ENCODE data around the gene LARP6.
A peak's percentile ranks its signal among the peaks of the same experiment; 100 is the strongest.

LARP6 gene

GRCh38 chr15:70793694-70794093 lies 60.3 kb downstream of the LARP6 start:
- DNase-seq, result no peak

DNA sequence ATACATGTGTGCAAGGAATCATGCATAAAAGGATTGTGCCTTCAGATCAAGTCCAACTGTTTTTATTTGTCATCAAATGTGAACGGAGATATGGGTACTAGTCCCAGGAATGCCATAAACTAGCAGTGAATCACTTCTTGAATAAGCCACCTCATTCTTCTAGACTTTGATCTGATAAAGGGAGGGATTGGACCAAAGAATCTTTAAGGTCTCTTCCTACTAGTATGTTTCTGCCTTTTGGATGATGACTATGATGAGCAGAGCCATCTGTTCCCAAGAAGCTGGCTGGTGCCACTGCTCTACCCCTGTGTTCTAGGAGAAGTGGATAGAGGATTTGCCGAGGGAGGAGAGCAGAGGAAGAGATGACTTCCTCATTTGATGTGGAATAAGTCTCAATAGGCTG lies 61.8 kb downstream of the LARP6 start:
- peak; percentile 77 for DNase-seq

DNA sequence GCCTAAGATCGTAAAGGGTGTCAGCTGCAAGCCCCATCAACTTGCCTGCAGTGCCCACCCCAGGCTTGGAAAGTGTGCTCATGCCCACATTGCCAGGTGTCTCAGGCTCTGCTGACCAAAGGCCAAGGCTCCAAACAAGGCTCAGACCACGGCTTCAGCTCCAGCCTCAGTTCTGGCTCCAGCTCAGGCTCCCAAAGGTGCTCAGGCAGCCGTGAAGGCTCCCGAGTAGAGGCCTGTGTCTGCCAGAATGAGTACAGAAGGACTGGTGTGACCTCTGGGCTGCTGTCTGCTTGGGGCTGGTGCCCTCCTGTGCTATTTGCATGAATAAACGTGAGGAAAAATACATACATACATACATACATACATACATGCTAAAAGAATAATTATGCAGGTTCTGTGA lies 62.7 kb downstream of the LARP6 start:
- no peak for DNase-seq

GRCh38 chr15:70789213-70789612 lies 64.7 kb downstream of the LARP6 start:
- peak; percentile 32 for DNase-seq

DNA sequence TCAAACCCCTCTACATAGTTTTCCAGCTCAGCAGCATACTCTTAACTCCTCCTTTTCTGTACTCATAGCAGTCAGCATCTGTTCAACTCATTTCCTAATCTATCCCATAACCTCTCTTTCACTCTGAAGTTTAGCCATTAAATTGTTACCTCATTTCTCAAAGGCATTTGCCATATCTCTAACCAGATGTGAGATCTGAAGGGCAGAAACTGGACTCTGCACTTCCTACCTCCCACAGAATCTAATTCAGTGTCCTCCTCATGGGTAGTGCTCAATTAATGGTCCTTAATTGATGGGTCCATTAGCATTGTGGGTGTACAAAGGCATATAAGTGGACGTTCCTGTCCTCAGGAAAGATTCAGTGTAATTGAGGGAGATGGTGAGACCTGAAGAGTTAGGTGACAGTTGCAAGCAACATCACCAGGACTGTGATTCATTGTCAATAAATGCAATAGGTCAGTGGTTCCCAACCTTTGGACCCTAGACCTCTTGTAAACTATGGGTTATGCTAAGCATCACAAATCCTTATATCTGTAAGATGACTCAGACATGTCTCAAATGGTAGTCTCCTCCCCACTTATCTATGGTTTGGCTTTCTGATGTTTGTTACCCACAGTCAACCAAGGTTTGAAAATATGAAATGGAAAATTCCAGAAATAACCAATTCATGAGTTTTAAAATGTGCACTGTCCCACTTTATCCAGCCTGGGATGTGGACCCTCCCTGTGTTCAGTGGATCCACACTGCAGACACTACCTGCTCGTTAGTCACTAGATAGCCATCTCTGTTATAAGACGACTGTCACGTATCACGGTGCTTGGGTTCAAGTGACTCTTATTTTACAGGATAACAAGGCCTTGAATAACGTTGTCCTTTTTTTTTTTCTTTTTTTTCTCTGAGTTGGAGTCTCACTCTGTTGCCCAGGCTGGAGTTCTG lies 65.6 kb downstream of the LARP6 start:
- peak; percentile 62 for DNase-seq

GRCh38 chr15:70786996-70787395 lies 67.0 kb downstream of the LARP6 start:
- no peak for DNase-seq

DNA sequence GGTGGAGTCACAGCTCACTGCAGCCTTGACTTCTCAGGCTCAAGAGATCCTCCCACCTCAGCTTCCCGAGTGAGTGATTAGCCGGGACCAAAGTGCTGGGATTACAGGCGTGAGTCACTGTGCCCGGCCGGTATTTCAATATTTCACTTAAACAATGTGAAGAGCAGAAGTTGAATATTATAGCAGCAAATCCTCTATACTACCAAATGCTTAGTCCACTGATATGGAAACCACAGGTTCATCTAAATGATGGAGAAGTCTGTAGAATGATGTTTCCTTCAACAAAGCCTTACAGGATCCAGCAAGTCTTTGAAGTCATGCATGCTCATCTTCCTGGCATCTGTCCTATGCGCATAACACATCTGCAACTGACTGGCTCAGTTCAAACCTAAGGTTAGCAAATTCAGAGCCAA lies 70.3 kb downstream of the LARP6 start:
- DNase-seq, result peak; percentile 69

DNA sequence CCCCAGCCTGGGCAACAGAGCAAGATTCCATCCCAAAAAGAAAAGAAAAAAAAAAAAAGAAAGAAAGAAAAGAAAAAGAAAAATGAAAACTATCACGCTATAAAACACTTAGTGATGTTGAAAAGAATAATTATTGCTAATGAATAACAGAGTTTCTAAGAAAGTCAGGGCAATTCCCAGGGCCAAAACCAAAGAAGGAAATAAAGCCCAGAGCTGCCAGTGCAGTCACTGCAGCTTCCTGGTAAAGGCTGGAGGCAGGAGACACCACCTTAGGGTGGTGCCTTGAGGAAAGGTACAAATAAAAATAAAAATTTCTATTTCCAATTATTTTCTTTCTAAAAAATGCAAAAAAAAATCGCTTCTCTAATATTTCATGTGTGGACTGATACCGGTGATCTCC lies 70.9 kb downstream of the LARP6 start:
- DNase-seq, result no peak

DNA sequence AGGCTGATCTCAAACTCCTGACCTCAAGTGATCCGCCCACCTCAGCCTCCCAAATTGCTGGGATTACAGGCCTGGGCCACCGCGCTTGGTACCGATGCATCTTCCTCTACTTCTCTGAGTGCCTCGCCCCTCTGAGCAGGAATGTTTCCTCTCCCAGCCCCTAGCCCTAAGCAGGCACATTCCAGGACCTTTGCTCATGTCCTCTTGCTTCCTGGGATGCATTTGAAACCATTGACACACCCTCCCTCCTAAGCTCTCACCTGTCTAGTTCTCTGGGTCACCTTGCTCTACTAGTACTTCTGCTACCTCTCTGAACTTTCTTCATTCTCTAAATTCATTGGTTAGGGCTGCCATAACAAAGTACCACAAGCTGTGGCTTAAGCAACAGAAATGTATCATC lies 72.7 kb downstream of the LARP6 start:
- DNase-seq, result no peak

All from fibroblast of skin of abdomen (primary cell).